Stimulated activated CD8-positive, alpha-beta memory T cell treated with anti-CD3 and anti-CD28 coated beads, Interleukin-12 subunit alpha, Interleukin-12 subunit beta, amount 100 ng/mL, for 1 hour (primary cell): ENCODE data around the gene LYPD4.
"Not testable (repeated sequence)": the region's sequence is repeated elsewhere in the genome, so short reads cannot be mapped to it uniquely, and the experiment has no call there.

Experiments used
- DNase-seq: peaks from one replicate; pipeline ENCODE4 v3.0.0-alpha.2; 2020; ENCODE audit warnings: low read depth

LYPD4 gene, protein sequence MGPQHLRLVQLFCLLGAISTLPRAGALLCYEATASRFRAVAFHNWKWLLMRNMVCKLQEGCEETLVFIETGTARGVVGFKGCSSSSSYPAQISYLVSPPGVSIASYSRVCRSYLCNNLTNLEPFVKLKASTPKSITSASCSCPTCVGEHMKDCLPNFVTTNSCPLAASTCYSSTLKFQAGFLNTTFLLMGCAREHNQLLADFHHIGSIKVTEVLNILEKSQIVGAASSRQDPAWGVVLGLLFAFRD

DNA sequence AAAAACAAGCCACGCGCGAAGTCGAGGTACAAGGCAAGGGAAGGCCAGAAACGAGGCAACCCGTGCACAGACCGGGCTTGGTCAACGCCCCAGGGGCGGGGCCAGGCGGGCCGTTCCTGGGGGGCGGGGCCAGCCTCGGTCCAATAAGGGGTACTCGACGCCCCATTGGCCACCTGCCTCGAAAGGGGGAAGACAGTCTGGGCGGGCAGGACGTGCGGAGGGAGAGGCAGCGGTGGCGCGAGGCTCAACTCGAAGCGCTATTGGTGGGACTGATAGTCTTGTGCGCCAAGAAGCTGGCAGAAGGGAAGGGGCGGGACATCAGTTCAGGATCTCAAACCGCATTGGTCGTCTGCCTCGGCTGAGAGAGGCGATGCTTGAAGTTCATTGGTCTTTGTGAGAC, at the start of gene LYPD4:
TSS of gene LYPD4 (minus strand) at position 83 of the 400 bp plus-strand sequence. CDS start 5,398 bp downstream, outside the sequence.
- no peak for DNase-seq

DNA sequence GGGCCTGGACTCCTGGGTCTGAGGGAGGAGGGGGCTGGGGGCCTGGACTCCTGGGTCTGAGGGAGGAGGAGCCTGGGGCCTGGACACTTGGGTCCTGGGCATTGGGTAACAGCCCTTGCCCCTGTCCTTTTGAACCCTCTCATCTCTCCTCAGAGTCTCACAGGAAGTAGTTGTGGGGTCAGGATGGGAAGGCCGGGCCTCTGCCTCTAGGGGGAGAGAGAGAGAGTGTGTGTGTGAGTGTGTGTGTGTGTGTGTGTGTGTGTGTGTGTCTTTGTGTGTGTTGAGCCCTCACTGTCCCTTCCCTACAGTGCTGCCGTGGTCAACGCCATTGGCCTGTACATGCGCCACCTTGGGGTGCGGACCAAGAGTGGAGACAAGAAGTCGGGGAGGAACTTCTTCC, 49.4 kb upstream of the LYPD4 start:
- no peak for DNase-seq

DNA sequence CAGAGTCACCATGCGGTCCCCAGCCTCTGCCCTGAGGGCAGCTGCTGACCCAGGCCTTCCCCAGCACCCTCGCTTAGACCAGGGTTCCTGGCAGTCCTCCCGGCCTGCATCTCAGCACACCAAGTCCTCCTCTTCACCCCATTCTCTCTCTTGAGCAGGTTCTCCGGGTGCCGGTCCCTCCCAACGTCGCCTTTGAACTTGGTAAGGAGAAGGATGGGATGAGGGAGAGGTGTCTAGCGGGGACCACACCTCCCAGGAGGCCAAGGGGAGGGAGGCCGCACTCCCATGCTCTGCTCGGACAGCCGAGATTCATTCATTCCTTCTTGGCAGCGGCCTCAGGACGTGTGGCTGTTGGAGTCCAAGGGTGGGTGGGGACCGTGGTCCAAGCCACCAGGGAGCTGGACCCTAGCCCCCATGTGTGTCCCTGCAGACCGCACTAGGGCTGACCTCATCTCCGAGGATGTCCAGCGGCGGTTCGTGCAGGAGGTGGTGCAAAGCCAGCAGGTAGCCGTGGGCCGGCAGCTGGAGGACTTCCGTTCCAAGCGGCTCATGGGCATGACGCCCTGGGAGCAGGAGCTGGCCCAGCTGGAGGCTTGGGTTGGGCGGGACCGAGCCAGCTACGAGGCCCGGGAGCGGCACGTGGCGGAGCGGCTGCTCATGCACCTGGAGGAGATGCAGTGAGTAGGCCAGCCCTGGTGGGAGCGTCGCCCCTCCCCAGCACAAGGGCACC, 47.9 kb upstream of the LYPD4 start:
- no peak for DNase-seq

DNA sequence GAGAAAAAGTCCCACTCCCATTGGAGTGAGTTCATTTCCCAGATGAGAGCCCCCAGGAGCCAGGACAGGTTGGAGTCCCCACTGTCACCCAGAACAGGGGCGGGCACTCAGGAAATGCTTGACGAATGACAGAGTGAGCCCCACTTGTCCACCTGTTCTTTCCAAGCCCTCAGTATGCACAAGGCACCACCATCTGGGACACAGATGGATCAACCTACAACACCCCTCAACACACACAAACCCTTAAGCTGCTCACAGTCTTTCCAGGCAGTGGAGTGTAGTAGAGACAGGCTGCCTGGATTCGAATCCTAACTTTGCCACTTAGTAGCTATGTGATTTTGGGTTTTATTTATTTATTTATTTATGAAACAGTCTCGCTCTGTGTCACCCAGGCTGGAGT, 46.5 kb upstream of the LYPD4 start:
- no peak for DNase-seq

DNA sequence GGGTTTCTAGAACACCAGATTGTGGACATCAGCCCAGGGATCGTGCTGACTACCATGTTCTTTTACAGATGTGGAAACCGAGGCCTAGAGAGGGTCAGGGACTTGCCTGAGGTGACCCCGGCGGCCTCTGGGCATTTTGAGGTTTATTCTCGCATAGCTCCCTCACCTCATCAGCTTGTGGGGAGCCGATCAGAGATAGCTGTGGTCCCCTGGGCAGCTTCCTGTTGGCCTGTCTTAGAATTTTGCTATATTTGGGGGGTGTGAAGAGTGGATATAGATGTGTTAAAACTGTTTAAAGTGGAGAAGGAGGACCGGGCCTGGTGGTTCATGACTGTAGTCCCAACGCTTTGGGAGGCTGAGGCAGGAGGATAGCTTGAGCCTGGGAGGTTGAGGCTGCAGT, 45.4 kb upstream of the LYPD4 start:
- DNase-seq = no peak

DNA sequence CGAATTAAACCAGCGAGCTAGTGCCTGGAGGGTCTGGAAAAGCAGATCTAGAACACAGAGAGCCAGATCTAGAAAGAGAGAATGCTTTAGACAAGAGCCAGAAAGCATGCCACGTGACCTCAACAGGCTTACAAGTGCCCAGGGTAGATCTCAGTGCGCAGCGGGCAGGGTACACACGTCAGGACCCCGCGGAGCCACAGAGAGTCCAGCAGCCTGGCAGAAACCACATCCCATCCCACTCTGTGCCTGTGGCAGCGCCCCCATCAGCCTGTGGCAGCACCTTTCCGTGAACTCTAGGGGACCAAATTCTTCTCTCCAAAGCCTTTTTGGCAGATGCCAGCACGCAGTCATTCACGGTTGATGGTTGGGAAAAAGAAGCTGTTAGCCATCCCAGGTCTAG, 44.4 kb upstream of the LYPD4 start:
- DNase-seq = no peak

DNA sequence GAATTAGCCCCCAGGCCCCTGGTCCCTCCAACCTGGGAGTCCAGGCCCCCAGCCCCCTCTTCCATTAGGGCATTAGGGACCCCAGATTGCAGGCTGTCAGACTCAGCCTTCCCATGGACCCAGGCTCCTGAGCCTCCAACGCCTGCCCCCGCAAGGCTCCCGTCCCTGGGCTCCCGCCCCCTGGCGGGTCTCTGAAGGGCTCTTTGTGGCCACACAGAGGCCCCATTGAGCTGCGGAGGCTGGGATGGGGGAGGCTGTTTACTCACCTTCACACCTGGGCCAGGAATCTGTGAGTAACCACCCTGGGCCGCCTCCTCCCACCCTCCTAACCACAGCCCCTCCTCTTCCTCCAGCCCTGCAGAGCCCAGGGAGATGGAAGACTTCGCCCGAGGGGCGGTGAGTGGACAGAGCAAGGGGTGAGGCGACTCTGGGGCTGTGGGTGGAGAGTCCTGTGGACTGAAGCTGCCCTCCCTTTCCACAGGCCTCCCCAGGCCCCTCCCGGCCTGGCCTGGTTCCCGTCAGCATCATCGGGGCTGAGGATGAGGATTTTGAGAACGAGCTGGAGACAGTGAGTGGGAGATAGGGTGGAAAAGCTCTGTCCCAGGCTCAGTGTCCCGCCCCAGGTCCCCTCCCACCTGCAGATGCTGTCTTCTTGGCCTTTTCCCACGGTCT, 43.4 kb upstream of the LYPD4 start:
- peak; percentile 84 for DNase-seq

DNA sequence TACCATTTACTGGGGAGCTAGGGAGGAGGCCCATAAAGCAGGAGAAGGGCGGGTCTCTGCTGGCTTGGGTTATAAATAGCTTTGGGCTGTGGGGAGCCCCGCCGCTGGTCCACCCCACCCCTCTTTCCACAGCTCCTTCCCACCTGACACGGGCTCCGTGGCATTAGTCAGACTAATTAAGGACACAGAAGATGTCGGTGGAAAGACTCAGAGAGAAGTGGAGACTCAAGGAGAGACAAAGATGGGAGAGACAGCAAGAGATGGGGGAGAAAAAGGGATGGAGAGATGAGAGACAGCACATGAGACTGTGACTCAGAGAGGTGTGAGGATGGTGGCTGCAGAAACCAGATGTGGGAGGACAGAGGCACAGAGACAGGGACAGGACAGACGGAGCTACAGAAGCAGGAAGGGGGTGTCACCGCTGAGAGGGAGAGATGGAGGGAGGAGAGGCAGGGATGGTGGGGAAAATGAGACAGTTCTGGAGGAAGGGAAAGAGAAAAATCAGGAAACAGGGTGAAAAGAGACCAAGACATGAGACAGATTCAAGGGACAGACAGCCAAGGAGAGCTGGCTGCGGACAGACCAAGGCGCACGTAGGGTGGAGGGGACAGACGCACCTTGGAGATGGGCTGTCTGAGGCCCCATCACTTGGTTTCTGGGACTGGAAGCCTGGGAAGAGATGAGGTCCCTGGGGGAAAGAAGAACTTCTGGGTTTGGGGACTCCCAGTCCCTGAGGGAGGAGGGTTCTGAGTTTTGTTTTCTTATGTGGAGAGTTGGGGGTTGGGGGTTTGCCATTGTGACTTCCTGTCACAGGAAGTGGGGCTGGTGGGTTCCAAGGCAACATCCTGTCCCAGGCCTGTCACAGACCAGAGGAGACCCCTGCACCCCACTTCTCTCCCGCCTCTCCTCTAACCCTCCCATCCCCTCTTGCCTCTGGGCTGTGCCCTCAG, 42.6 kb upstream of the LYPD4 start:
- peak; percentile 50 for DNase-seq

DNA sequence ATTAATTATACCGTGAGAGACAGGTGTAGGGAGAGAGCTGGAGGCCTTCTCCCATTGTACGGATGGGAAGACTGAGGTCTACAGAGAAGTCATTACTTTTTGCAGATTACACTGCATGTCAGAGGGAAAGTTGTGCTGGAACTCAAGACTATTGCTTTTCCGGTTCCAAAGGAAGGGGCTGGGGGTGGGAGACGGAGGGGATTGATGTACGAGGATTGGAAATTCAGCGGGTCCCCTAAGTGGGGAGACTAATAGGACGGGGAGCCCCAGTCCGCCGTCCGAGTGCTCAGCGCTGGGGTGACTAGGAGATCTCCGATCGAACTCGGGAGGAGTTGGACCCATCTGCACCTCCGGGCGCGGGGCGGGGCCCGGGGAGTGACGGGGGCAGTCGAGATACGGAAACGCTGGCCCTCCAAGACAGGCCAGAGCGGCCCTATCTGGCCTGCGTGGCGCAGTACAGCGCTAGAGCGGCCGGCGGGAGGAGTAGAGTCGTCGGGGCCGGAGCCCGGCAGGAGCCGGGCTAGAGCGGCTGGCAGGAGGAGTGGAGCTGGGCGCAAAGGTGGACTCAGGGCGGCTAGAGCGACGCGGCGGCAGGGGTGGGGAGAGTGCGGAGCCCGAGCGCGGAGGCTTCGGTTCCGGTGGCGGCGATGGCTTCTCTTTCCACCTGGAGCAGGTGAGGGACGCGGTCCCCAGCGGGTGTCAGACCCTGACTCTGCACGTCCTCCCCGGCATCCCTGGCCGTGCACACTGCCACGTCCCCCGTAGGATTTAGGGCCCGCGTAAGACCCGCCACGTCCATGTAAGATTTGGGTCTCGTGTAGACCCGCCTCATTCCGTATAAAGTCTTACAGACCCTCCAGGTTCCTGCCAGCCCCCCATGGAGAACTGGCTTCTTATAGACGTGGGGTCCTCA, 39.6 kb upstream of the LYPD4 start:
- peak; percentile 80 for DNase-seq

DNA sequence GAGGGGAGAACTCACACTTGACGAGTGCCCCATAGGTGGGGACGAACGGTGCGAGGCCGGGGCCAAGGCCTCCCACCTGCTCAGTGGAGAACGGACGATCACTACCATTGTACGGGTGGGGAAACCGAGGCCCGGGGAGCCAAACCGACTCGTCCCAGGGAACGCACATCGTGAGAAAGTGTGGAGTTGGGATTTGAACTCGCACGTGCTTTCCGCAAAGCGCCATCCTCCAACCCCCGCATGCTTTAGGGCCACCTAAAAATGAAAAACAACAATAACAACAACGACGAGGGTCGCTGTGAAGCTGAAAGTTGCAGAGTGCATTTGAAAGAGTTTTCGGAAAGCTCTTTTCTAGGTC, 39.0 kb upstream of the LYPD4 start:
- no peak for DNase-seq

DNA sequence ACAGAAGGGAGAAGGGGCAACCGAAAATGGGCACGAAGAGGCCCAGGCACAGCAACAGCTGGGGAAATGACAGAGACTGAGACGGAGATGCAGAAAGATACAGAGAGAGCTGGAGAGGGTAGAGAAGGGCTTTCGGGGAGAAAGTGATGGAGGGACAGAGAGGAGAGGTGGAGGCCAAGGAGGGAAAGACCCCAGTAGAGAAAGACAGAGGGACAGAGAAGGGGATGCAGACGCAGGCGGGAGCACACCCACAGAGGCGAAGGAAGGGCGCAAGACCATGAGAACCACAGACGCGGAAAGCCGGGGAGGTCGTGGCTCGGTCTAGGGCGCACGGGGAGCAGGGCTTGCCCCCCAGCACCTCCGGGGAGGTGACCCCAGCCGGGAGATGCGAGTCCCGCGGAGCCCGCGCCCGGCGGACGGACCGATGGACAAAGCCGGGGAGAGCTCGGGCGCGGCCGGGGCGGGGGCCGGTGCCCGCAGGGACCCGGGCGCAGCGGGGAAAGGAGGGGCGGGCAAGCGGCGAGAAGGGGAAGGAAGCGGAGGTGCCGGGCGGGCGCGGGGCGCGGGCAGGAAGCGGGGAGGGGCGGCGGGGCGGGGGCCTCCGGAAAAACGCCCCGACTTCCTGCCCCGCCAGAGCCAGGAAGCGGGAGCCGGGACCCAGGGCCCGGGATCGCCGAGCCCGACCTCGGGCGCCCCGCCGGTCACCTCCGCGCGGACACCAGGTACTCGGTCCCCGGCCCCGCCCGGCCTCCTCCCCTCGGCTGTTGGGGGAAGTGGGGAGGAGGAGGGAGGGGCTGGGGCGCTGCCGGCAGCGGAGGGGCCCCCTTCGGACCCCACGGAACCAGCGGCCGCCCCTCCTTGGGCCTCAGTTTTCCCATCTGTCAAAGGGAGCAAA, 38.3 kb upstream of the LYPD4 start, which contains the start of gene ARHGEF1:
TSS of gene ARHGEF1 (plus strand) at position 617 of the 895 bp plus-strand sequence. CDS start 4,899 bp downstream, outside the sequence.
- DNase-seq = peak; percentile 44

DNA sequence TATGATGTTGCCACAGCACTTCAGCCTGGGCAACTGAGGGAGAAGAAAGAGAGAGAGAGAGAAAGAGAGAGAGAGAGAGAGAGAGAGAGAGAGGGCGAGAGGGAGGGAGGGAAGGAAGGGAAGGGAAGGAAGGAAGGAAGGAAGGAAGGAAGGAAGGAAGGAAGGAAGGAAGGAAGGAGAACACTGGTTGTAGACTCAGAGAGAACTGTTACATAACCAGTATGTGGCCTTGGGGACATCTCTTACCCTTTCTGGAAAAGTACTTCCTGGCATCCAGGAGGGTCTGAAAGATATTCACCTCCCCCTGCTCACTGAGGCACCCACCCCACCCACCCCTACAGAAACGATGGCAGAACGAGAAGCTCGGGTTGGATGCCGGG, 35.8 kb upstream of the LYPD4 start:
- DNase-seq = no peak

DNA sequence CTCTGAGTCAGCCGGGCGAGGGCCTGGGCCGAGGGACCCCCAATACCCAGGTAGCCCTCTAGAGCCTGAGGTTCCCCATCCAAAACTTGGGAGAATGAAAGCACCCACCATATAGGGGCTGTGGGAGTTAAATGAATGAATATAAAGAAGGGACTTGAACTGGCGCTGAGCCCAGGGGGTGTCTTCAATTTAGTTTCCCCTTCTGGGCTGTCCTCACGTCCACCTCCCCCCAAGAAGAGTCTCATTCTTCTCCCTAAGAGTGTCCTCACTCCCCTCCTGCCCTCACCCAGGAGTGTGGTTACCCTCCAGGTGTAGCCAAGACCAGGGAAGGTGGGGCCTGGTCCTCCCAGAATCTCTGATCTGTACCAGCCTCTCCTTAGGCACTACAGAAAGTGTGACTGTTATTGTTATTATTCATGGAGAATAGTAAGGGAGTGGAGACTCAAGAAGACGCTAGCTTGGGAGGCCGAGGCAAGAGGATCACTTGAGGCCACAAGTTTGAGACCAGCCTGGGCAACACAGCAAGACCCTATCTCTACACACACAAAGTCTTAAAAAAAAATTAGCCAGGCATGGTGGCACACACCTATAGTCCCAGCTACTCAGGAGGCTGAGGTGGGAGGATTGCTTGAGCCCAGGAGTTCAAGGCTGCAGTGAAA, 35.3 kb upstream of the LYPD4 start:
- no peak for DNase-seq

DNA sequence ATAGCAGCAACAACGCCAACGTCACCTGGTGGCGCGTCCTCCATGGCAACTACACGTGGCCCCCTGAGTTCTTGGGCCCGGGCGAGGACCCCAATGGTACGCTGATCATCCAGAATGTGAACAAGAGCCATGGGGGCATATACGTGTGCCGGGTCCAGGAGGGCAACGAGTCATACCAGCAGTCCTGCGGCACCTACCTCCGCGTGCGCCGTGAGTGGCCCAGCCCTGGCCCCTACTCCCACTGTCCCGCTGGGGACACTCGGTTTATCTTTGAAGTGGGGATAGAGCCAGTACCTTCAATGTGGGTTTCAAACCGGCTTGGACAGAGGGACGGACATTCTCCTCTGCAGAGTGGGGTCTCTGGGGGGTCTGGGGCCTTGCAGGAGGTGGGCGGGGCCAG, 34.6 kb upstream of the LYPD4 start:
- DNase-seq = no peak

DNA sequence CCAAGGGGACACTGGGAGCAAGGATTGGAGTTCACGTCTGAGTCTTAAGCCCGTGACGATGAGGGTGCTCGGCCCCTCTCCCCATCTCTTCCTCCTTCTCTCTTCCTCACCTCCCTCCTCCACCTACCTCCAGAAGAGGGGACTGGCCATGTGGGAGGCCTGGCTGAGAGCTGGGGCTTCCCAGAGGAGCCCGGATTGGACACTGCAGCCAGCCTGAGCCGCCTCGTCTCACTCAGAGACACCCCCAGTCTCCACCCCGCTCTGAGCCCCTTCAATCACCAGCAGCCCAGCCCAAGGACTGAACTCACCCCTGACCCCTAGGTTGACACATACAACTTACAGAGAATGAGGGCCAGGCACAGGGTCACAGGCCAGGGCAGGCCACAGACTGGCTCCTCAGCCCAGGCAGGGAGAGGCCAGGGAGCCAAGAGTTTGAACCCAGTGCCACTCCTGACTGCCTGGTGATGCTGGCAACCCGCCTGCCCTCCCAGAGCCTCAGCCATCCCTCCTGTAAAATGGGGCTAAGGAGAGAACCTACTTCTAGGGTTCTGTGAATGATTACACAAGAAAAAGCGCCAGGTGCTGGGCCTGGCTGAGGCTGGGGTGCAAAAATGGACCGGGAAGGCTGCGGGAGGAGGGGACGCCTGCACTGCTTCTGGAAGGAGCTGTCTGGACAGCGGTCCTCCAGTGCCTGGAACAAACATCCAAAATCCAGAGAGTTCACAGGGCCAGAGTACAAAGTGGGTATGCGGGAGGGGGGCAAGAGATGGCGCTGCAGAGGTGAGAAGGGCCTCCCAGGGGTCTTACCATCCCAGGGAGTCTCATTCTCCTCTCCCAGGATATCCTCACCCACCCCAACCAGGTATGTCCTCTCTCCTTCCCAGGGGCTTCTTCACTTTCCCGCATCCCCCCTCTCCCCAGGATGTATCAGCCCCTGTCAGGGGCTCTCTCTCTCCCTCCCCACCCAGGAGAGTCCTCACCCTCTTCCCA, 33.7 kb upstream of the LYPD4 start:
- no peak for DNase-seq

DNA sequence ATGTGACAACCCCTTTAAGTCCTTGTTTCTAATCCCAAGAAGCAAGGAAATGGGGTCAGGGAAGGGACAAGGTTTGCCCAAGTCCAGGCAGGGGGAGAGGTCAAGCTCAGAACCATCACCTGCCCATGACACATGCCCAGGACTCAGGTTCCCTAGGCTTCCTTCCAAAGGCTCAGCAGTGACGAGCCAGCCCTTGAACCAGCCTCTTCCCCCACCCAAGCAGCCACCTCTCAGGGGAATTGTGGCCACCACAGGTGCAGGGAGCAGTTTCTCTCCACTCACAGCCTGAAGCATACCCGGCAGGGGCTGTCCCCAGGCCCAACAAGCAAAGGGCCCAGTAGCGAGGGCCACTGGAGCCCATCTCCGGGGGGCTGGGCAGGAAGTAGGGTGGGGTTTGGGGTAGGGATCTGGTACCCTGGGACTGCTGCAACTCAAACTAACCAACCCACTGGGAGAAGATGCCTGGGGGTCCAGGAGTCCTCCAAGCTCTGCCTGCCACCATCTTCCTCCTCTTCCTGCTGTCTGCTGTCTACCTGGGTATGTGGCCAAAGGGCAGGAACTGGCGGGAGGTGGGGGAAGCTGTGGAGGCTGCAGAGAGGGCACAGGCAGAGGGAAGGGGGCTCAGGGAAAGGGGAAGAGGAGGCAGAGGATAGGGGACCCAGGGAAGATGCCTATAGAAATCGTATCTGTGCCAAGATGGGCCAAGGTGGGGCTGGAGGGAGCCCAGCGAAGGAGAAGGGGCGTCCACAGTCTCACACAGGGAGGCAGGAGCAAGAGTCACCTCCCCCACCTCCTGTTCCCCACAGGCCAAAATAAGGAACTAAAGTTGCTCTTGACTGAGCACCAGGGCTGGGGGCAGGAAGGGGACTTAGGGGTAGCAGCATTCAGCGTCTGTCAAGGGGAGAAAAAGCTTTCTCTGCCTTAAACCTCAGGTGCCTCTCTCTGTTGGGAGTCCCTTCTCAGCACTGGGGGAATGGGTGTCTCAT, 32.7 kb upstream of the LYPD4 start, which contains the start of gene CD79A:
TSS of gene CD79A (plus strand) at position 433 of the 986 bp plus-strand sequence. CDS start at position 459, 26 bp downstream.
- DNase-seq = no peak

DNA sequence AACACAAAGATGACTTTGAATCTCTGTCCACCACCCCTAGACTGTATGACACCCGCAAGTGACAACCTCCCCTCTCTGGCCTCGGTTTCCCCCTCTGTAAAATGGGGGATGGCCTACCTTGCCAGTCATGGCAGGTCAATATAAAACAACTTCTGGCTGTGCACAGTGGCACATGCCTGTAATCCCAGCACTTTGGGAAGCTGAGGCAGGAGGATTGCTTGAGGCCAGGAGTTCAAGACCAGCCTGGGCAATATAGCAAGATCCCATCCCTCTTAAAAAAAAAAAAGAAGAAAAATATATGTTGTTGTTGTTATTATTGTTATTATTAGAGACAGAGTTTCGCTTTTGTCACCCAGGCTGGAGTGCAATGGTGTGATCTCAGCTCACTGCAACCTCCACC, 31.5 kb upstream of the LYPD4 start:
- not testable (repeated sequence) for DNase-seq
